Measurements from ENCODE around the gene POTED.
"Not testable (repeated sequence)": the region's sequence is repeated elsewhere in the genome, so short reads cannot be mapped to it uniquely, and the experiment has no call there.

Gene POTED

DNA sequence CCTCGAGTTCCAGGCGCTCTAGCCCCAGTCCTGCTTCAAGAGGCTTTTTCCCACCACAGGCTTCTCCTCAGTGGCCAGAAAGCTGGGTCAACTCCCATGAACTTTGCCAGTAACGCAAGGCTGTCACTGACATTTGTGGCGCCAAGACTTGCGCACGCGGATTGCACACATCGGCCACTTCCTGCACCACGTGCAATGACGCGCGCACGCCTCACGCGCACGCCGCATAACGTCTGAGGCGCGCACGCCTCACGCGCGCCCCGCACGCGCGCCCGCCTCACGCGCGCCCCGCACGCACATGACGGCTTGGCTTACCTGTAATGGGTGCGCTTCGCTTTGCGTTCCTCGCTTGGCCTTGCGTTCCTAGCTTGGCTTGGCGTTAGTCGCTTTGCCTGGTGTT lies at the start of gene POTED:
Gene POTED (plus strand): TSS at position 301 of the 400 bp plus-strand sequence. CDS start 452 bp downstream, outside the sequence.
- DNase-seq, result not testable (repeated sequence)

DNA sequence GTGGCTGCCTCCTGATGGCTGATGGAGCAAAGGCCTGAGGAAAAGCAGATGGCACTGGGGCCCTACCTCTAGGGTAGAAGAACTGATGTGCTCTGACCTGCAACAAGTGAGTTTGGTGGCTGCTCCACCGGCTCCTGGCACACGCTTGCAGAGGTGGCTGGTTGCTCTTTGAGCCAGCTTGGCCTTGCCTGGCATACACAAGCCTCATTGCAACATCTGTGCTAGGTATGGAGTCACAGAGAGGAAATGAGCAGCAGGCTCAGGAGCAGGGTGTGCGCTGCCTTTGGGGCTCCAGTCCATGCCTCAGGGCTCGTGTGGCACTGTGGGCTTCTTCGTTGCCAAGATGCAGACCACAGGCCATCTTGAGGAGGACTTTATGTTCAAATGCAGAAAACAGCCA lies 40.5 kb downstream of the POTED start:
- not testable (repeated sequence) for DNase-seq

DNA sequence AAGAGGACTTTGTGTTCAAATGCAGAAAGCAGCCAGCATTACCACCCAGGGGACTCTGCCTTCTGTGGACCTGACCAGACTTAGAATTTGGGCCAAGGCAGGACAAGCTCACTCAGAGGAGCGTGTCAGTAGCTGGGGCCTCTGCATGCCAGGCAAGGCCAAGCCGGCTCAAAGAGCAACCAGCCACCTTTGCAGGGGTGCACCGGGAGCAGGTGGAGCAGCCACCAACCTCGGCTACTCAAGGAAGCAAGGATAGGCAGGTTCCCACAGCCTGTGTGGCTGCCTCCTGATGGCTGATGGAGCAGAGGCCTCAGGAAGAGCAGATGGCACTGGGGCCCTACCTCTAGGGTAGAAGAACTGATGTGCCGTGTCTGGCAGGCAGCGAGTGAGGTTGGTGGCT lies 42.2 kb downstream of the POTED start:
- DNase-seq, result not testable (repeated sequence)

All from activated CD4-positive, alpha-beta T cell treated with anti-CD3 and anti-CD28 coated beads for 4 hours (primary cell).